Colonic mucosa (tissue), 4 donors: ENCODE measurements around the gene LARGE1. TPM values are rescaled to one million over a fixed set of nuclear protein-coding genes. Genes with fewer than 3 reads are reported as not detected.

Experiments
- DNase-seq: peaks from one replicate; pipeline ENCODE4 v3.0.0-alpha.2; 2020
- H3K27ac ChIP-seq: fragments of 200-600 bp; one replicate; pipeline ENCODE4 v1.8.0; 2021
- H3K27me3 ChIP-seq: fragments of 200-600 bp; one replicate; pipeline ENCODE4 v1.8.0; 2021
- H3K36me3 ChIP-seq: fragments of 200-600 bp; one replicate; pipeline ENCODE4 v1.8.0; 2021
- H3K4me1 ChIP-seq: fragments of 200-600 bp; one replicate; pipeline ENCODE4 v1.8.0; 2021; ENCODE audit warnings: mild to moderate bottlenecking
- H3K4me3 ChIP-seq: fragments of 200-600 bp; one replicate; pipeline ENCODE4 v1.8.0; 2021
- H3K9ac ChIP-seq, 2 donors: one replicate each; pipeline ENCODE4 v1.7.0; 2013; ENCODE audit warnings: control low read depth in 2 of 2, low read depth in 2 of 2, low read length in 2 of 2
- H3K9me3 ChIP-seq: fragments of 200-600 bp; one replicate; pipeline ENCODE4 v1.8.0; 2021
- CTCF ChIP-seq: fragments of 200-600 bp; IDR thresholded peaks from one replicate; pipeline ENCODE4 v1.8.0; 2022; ENCODE audit warnings: antibody characterized with exemption, mild to moderate bottlenecking
- intact Hi-C: fragments of 100-400 bp; cut with DNase I; formaldehyde crosslinking; loops from one replicate; pipeline ENCODE4 v1.14.1; 2022
- total RNA-seq, 2 donors: library from RNA; stranded (reverse); fragmentation: NEBNext Ultra II Directional in 1 of 2; extraction: Animal tissue kit (Norgen Biotek cat#: 25700) in 1 of 2; gene quantifications; one replicate each; pipeline ENCODE4 v1.2.1, GENCODE V29; 2021
- donor health status: healthy.
- donor health status: DM: no; HTN: no; CAD: no.
- donor health status: DM: no; HTN: no; CAD: no.

The LARGE1 gene
- total RNA-seq, 2 donors from 2014 or later = 45.2 to 46.5 TPM

- Histone ChIP-seq H3K27ac (no peak overlapping the region), H3K9me3 (no peaks in the 10 kb centered on the region), H3K4me3 (no peak overlapping the region), H3K9ac (no peak overlapping the region), H3K27me3 (no peaks in the 10 kb centered on the region), H3K4me1 (peaks cover 2% of the 10 kb centered on the region), H3K36me3 (no peaks in the 10 kb centered on the region)
- TF ChIP-seq CTCF = no peak
- intact Hi-C loops = no loop called here
- DNase-seq = no peak
Measured at GRCh38 chr22:33829546-33830280, 90.6 kb downstream of the LARGE1 start.

GRCh38 chr22:33828302-33828701 is 92.0 kb downstream of the LARGE1 start:
- no peak for DNase-seq
- no peak for TF ChIP-seq CTCF
- Histone ChIP-seq H3K4me3 (no peak overlapping the region), H3K27me3 (no peaks in the 10 kb centered on the region), H3K27ac (no peak overlapping the region), H3K9me3 (no peaks in the 10 kb centered on the region), H3K36me3 (no peaks in the 10 kb centered on the region), H3K9ac (no peak overlapping the region), H3K4me1 (no peaks in the 10 kb centered on the region)
- intact Hi-C loops = no loop called here

GRCh38 chr22:33825761-33826160 is 94.5 kb downstream of the LARGE1 start:
- no peak overlapping the region for H3K27ac ChIP-seq

GRCh38 chr22:33823552-33823951 is 96.7 kb downstream of the LARGE1 start:
- no peak overlapping the region for H3K27ac ChIP-seq
- intact Hi-C loops = no loop called here
- no peaks in the 10 kb centered on the region for H3K27me3 ChIP-seq
- no peak overlapping the region for H3K4me3 ChIP-seq
- no peak for TF ChIP-seq CTCF
- no peaks in the 10 kb centered on the region for H3K4me1 ChIP-seq
- no peaks in the 10 kb centered on the region for H3K36me3 ChIP-seq
- DNase-seq = no peak
- no peak overlapping the region for H3K9ac ChIP-seq
- H3K9me3 ChIP-seq = no peaks in the 10 kb centered on the region

More at GRCh38 chr22:33825761-33826160, 94.5 kb downstream of the LARGE1 start:
- Histone ChIP-seq H3K27me3 (no peaks in the 10 kb centered on the region), H3K36me3 (no peaks in the 10 kb centered on the region), H3K4me3 (no peak overlapping the region), H3K4me1 (no peaks in the 10 kb centered on the region), H3K9ac (no peak overlapping the region), H3K9me3 (no peaks in the 10 kb centered on the region)
- TF ChIP-seq CTCF = no peak
- no peak for DNase-seq
- intact Hi-C loops = no loop called here

GRCh38 chr22:33821290-33821689 is 99.0 kb downstream of the LARGE1 start:
- Histone ChIP-seq H3K9ac (no peak overlapping the region), H3K27me3 (no peaks in the 10 kb centered on the region), H3K36me3 (no peaks in the 10 kb centered on the region), H3K4me1 (no peaks in the 10 kb centered on the region), H3K4me3 (no peak overlapping the region), H3K9me3 (no peaks in the 10 kb centered on the region), H3K27ac (no peak overlapping the region)
- intact Hi-C loops = no loop called here
- DNase-seq = no peak
- no peak for TF ChIP-seq CTCF
